ENCODE measurements around the gene RRAGC.

DNA sequence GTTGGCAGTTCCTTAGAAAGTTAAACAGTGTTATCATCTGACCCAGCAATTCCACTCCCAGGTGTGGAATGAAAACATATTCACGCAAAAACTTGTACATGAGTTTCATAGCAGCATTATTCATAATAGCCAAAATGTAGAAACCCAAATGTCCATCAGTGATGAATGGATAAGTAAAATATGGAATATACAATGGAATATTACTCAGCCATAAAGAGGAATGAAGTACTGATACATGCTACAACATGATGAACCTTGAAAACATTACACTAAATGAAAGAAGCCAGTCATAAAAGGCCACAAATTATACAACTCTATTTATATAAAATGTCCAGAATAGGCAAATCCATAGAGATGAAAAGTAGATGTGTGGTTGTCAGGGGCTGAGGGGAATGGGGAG is 53.5 kb downstream of the RRAGC start:
- TF ChIP-seq, protein P1, sequence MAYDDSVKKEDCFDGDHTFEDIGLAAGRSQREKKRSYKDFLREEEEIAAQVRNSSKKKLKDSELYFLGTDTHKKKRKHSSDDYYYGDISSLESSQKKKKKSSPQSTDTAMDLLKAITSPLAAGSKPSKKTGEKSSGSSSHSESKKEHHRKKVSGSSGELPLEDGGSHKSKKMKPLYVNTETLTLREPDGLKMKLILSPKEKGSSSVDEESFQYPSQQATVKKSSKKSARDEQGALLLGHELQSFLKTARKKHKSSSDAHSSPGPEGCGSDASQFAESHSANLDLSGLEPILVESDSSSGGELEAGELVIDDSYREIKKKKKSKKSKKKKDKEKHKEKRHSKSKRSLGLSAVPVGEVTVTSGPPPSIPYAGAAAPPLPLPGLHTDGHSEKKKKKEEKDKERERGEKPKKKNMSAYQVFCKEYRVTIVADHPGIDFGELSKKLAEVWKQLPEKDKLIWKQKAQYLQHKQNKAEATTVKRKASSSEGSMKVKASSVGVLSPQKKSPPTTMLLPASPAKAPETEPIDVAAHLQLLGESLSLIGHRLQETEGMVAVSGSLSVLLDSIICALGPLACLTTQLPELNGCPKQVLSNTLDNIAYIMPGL (CRISPR knock-in tag; IDR thresholded peaks at IDR 0.05; ENCODE audit: borderline replicate concordance): no peak
- no peak for TF ChIP-seq POLR2A (IDR thresholded peaks at IDR 0.05; ENCODE audit: low read length)
- TF ChIP-seq MYC (IDR thresholded peaks at IDR 0.05; ENCODE audit: borderline replicate concordance, low read length): no peak

Measured in A549 (cell line).